Measurements from ENCODE around the gene PRKCI. TPM values are rescaled to one million over a fixed set of nuclear protein-coding genes. Genes with fewer than 3 reads are reported as not detected.

PRKCI gene
- total and polyA plus RNA-seq, 8 donors: 3.5 to 14.2 (median 10.3) TPM

DNA sequence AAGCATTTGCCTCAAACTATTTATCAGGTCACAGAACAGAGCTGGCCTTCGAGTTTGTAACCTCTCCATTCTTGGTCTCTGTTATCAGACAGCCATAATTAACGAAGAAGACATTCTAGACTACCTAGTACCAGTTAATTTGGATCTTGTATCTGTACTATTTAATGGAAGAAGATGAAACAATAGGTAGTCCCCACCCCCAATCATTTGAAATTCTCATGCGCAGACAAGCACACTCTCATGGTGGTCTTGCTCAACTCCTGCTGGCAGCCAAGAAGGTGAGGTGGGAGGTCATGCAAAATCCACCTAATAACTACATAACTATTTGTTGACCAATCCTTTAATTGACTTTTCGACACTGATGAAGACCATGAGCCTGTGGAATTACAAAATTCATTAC lies 132.5 kb downstream of the PRKCI start:
- 92 to 93% methylated on average over 4 of the region's 4 CpGs for WGBS, 2 donors
- TF ChIP-seq, protein P1, sequence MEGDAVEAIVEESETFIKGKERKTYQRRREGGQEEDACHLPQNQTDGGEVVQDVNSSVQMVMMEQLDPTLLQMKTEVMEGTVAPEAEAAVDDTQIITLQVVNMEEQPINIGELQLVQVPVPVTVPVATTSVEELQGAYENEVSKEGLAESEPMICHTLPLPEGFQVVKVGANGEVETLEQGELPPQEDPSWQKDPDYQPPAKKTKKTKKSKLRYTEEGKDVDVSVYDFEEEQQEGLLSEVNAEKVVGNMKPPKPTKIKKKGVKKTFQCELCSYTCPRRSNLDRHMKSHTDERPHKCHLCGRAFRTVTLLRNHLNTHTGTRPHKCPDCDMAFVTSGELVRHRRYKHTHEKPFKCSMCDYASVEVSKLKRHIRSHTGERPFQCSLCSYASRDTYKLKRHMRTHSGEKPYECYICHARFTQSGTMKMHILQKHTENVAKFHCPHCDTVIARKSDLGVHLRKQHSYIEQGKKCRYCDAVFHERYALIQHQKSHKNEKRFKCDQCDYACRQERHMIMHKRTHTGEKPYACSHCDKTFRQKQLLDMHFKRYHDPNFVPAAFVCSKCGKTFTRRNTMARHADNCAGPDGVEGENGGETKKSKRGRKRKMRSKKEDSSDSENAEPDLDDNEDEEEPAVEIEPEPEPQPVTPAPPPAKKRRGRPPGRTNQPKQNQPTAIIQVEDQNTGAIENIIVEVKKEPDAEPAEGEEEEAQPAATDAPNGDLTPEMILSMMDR (IDR thresholded peaks at IDR 0.05): no peak
- Histone ChIP-seq H3K27ac (peak overlapping the region in 1 of 4 donors; percentile 99), H3K27me3 (no peaks in the 10 kb centered on the region), H3K9me3 (no peaks in the 10 kb centered on the region), H3K4me3 (no peak overlapping the region), H3K4me1 (peaks cover 3 to 17% (median 6%) of the 10 kb centered on the region in 3 donors), H3K36me3 (no peaks in the 10 kb centered on the region)
- FAIRE-seq (no peak), ATAC-seq (no peak), DNase-seq (no peak)
- intact Hi-C loops (cut with DNase I): no loop called here

Other genes with a start within 250 kb of the PRKCI start
- gene GPR160, start 184.4 kb upstream of the PRKCI start, total RNA-seq: 10 to 100 TPM in 3 of 6 donors, 1 to 10 TPM in 3; 7.6 to 12.7 (median 10.2) TPM
- gene GPR160, start 184.4 kb upstream of the PRKCI start, polyA plus RNA-seq: 1 to 10 TPM; 4.4 to 5.1 TPM
- 10 to 100 TPM; 22.8 to 38.0 (median 26.9) TPM for gene PHC3, start 40.7 kb upstream of the PRKCI start, total RNA-seq
- 1 to 10 TPM; 5.5 to 7.0 TPM for gene PHC3, start 40.7 kb upstream of the PRKCI start, polyA plus RNA-seq
- 10 to 100 TPM; 14.3 to 52.1 (median 18.5) TPM for gene SKIL, start 135.3 kb downstream of the PRKCI start, total RNA-seq
- 1 to 10 TPM; 5.1 to 6.0 TPM for gene SKIL, start 135.3 kb downstream of the PRKCI start, polyA plus RNA-seq
- 1 to 10 TPM in 3 of 6 donors, under 1 TPM in 3; 0.38 to 2.3 (median 1.3) TPM for gene CLDN11, start 196.4 kb downstream of the PRKCI start, total RNA-seq
- gene CLDN11, start 196.4 kb downstream of the PRKCI start, polyA plus RNA-seq: under 1 TPM; 0.61 to 0.87 TPM